GM21576 (cell line): Measurements from ENCODE around the gene NAAA.
"Not testable (repeated sequence)": the region's sequence is repeated elsewhere in the genome, so short reads cannot be mapped to it uniquely, and the experiment has no call there.

Experiments
- ATAC-seq: cut with Tn5 transposase; IDR thresholded peaks from one replicate; pipeline ENCODE4 v1.9.1; 2021; ENCODE audit warnings: mild to moderate bottlenecking, moderate library complexity; ENCODE audit not compliant: unreplicated experiment

NAAA gene

DNA sequence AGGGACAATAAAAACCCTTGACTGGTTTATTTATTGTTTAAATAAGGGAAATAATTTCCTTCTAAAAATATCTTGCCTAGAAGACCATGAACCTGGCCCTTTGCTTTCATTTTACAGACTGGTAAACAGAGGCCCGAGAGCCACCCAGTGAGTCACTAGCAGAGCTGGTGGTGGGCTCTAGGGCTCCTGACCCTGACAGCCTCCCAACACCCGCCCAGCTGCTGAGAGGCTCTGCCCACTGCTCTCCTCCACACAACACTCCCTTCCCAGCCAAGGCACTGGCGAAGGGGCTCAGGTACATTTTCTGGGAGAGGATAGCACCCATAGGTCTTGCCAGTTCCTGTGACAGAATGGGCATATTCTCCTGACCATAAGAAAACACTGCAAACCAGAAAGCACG is 20.5 kb downstream of the NAAA start:
- ATAC-seq = no peak

DNA sequence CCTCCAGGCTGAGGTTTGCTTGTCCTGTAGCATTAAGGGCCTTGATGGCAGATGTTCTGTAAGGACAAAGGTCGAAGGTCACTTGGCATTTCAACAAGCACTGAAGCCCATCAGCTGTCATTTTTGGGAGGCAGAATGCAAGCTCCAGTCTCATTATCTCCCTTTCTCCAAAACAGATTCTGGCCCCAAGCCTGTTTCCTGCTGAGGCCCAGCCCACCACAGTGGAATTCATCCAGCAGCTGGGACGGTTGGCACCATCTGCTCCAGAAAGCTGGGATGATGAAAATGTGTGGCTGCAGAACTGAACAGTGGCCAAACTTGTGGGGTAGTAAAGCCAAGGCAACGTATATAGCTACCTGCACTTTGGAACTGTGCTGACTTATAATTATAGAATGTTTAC is 20.9 kb downstream of the NAAA start:
- no peak for ATAC-seq

DNA sequence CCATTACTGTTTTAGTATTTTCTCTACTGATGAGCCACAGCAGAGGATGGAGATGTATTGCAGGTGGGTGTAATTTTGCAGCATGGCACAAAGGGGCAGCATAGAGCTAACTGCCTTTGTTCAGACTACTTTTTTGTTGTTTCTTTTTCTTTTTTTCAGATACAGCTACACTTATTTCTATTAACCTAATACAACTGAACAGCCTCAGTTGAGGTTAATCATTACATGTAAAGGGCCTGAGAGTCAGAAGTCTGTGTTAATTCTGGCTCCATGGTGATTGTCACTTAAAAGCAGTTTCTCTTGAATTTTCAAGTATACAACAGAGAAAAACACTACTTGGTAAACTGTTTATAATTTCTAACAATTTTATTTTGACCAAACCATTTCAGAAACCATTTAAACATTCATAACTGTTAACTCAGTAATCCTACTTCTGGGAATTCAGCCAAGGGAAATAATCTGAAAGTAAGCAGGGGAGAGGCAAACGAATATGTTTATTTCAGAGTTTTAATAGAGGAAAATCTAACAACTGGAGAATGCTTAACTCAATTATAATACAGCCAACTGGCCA is 24.6 kb downstream of the NAAA start:
- no peak for ATAC-seq

DNA sequence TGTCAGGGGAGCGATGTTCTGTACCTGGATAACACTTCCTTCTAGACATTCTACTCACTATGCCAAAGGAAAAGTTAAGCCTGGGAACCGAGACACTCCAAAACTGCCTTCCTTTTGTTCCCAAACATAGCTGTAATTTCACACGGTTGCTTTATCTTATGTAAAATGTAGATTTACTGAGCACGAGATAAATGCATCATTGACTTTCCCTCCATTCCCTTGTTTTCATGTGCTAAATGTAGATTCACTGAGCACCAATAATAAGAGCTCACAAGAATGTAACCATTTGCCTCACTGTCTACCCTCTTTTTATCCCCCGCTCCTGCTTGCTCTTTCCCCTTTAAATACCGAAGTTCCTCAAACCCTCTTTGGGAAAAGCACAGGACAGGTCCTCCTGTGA is 27.8 kb downstream of the NAAA start:
- no peak for ATAC-seq

DNA sequence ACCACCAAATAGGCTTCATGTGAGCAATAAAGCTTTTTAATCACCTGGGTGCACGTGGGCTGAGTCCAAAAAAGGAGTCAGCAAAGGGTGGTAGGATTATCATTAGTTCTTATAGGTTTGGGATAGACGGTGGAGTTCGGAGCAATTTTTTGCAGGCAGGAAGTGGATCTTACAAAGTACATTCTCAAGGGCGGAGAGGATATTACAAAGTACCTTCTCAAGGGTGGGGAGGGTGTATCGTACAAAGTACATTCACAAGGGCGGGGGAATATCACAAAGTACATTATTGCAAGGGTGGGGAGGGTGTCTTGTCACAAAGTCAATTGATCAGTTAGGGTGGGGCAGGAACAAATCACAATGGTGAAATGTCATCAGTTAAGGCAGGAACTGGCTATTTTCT is 30.0 kb downstream of the NAAA start:
- not testable (repeated sequence) for ATAC-seq

DNA sequence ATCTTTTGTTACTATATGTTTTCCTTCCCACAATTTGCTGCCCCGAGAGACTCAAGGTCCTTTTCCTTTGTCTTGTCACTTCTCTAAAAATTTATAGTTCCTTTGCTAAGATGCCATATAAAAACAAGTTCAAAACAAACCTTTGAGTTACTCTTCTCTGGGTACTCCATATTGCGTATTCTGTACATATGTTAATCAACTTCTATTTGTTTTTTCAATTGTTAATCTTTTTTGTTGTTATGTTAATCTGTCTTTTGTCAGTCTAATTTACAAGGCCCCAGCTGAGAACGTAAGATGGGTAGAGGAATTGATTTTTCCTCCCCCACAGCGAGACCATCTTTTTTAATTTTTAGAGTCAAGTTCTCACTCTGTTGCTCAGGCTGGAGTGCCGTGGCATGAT is 31.4 kb downstream of the NAAA start:
- no peak for ATAC-seq

DNA sequence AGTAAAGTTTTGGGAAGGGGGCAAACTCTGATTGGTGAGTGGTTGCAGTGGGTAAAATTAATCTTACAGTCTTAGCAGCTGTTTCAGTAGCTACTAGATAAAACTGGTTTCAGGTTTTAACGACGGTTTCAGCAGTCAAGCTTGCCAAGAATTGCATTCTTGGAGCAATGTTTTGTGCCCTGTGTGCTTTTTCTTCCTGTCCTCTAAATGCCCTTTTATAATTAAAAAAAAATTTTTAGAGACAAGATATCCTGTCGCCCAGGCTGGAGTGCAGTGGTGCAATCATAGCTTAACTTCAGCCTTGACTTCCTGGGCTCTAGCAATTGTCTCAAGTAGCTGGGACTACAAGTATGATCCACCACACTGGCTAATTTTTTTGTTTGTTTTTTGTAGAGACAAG is 32.3 kb downstream of the NAAA start:
- ATAC-seq = no peak

DNA sequence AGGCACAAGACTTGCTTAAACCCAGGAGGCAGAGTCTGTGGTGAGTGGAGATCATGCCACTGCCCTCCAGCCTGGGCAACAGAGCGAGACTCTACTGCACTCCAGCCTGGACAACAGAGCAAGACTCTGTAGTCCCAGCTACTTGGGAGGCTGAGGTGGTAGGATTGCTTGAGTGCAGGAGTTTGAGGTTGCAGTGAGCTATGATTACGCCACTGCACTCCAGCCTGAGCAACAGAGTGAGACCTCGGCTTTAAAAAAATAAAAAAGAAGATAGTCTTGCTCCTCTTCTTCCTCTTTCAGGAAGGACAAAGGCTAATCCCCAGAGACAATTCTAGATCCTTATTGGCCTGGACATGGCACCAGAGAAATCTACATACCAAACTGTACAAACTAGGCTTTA is 32.8 kb downstream of the NAAA start:
- no peak for ATAC-seq

DNA sequence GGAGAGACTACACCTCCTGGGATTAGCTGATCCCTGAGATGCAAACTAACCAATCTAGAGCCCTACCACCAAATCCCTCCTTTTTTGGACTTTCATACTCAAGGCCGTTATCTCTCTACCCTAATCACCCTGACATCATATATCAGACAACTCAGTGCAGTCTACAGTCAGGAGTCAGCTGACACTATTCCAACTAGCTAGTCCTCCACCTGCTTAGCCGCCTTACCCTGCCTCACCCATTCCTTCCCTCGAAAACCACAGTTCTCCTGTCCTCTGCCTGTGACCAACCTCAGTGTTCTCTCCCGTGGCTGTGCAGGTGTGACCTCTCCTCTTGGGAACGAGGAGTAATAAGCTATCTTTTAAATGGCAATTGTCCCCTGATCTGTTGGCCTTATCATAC is 36.7 kb downstream of the NAAA start:
- no peak for ATAC-seq

DNA sequence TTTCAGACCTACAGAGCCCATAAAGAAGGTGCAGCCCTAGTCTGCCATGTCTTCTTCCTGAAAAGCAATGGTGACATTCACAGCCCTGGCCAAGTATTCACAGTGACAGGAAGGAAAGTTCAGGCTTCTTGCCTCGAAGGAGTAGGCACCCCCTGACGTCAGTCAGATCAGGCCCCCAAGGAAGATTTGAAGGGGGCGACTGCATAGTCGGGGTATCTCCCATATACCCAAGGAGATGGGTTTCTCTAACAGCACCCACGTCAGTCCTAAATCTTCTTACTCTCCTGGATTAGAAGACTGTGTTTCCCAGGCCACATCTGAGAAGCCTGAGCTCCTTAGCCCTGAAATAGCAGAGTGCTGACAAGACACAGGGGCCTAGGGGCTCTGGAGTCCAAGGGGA is 38.5 kb downstream of the NAAA start, which contains the start of gene PPEF2:
Gene PPEF2 (minus strand): TSS at position 101 of the 400 bp plus-strand sequence. CDS start 6,127 bp downstream, outside the sequence.
- no peak for ATAC-seq

DNA sequence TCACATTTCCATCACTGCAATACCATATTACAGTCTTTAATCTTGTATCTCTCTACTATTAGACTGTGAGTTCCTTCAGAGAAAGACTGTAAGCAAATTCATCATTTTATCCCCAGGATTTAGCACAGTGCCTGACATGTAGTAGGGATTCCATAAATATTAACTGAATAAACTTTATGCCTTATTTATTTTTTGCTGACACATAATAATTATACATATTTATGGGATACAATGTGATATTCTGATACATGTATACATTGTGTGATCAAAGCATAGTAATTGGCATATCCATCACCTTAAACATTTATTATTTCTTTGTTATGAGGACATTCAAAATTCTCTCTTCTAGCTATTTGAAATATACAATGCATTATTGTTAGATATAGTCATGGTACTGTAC is 42.3 kb downstream of the NAAA start:
- no peak for ATAC-seq

DNA sequence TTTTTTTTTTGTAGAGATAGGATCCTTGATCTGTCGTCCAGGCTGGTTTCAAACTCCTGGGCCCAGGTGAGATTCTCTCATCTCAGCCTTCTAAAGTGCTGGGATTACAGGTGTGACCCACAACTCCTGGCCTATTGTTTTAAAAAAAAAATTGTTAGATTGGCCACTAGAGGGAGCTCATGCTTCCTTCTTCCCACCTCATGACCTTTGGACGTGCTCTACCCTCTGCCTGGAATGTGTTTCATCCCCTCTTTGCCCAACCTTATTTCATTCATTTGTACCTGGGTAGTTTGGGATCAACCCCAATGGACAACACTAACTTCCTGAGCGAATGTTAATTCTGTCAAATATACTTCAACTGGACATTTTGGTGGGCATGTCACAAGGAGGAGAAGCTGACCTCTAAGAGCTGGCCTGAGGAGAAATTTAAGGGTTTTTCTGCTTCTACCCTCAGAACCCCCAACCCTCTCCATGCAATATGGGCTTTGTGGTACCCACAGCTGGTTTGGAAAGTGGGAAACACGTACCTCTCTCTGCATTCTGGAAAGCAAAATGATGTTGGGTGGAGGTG is 45.0 kb downstream of the NAAA start:
- ATAC-seq = no peak

DNA sequence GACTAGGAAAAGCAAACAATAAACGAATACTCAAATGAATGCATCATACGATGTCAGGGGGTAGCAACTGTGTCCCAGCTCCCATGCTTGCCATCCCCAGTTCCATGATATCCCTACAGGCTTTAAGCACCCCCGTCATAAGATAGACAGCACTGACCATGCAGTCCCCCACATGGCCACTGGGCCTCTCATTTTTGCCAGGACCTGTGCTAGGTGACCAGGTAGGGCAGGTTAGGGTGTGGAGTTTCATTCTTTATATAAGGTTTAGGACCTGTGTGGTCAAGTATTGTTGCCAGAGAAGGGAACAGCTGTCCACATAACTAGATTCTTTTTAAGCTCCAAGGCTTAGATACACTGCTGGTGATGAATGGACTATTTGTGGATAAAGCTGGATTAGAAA is 48.3 kb downstream of the NAAA start:
- no peak for ATAC-seq

DNA sequence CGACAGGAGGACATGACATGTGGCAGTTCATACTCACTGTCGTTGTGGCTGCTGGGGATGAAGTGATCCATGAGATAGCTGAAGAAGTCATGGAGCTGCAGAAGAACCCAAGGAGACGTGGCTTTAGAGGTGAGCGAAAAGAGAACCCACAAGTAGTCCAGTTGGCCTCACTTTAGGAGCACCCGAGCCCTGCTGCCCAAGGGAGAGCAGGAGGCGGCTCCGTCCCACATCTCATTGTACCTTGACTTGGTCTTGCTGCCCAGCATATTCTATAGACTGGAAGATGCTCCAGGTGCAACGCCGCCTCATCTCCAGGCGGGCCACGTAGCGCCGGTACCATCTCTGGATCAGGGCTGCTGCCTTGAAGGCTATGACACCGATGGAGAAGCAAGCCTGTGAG is 49.2 kb downstream of the NAAA start:
- no peak for ATAC-seq

DNA sequence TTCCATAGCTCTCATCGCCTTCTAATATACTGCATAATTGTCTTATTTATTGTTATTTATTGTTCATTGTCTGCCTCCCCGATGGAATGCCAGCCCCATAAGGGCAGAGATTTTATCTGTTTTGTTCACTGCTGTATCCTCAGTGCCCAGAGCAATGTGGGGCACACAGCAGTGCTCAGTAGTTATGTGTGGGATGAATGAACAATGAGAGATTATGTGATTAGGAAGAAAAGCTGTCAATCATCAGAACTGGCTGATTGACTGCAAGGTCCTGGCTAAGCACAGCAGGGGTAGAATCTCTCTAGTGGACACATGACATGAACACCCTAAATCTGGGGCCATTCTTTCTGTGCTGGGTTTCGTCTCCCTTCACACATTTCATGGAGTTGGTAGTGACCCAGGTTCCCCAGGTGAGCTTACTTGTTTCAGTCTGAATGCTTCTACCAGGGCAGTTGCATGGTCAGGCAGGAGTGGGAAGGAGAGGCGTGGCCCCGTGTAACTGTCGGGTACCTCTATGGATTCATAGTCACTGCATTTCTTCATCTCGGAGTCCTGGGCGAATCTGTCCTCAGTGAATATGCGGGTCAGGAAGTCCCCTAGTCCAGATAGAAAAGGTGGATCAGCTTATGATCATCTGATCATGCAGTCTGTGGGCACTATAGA is 51.1 kb downstream of the NAAA start:
- no peak for ATAC-seq

DNA sequence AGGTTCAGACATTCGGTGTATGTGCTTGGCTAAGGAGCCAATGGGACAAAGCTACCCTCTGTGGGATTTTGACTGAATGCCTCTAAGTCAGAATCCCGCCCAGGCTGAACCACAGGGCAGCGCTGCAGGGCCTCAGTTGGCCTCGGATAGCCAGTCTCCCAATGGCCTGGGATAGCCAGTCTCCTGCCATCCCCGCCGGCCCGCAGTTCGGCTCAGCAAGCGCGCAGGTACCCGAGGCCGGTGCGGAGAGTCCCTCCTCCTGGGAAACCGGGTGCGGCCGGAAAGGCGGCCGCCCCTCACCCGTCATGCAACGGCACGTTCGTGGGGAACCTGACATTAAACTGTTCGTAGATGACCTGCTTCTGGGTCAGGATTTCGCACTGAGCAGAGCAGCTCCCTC is 54.7 kb downstream of the NAAA start:
- ATAC-seq = no peak

DNA sequence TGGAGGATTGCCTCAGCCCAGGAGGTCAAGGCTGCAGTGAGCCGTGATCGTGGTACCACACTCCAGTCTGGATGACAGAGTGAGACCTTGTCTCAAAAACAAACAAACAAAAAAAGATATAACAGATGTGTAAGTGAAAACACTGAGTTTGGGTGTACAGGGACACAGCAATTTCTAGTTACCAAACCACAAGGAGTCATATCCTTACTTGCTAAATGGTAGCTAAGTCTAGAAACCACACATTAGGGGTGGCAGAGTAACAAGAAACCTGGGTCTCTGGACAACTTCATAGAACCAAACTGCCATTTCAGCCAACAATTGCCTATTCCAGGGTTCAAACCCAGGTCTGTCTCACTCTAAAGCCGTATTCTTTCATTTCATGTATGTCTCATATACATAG is 59.3 kb downstream of the NAAA start:
- ATAC-seq = no peak

DNA sequence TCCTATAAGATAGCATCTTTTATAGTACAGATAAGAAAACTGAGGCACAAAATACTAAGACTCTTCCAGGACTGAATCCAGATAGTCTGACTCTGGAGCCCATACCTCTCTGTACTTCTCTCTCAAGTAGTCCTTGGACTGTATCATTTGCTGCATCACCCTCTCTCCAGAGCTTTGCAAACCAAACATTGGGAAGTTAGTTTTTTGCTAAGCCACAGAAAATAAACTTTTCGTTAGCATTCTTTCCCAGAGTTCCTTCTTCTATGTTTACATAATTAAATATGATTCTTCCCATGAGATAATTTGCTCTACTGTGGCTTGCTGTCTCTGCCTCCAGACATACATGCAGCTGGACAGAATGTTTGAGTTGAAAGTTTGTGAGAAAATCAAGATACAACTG is 60.5 kb downstream of the NAAA start:
- ATAC-seq = no peak

DNA sequence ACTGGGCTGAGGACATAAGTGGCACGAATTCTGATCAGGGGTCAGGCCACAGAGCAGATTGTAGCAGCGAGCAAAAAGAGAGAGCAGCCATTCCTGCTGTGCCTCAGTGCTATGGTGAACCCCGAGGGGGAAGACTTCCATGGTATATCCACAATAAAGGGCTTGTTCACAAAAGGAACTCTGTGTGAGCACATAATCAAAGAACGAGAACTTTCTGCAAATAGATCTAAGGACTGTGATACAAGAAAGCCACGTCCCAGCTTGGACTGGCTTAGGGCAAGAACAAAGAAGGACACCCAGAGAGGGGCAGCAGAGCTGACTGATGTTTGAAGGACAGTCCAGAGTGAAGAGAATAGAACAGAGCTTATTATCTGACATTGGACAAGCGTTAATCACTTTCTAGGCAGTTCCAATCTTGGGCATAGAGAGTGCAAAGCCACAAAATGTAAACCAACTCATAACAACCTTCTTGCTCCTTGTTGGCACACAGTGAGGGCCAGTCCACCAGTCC is 62.5 kb downstream of the NAAA start:
- ATAC-seq = no peak

DNA sequence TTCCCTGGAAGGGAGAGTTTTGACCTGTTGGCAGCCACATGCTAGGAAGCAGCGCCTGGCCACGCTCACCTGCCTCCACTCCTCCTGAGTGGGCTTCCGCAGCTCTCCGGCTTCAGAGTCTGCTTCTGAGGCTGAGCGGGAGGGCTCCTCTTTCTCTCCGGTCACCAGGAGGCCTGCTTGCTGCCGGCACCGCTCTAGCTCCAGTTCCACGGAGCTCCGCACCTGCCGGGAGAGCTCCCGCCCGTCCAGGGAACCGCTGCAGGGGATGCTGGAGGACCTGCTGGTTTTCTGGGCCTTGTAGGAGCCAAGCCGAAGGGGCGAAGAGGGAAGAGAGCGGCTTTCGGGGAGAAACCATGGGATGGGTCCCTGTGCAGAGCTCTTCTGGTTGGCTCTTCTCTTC is 64.6 kb downstream of the NAAA start:
- no peak for ATAC-seq

DNA sequence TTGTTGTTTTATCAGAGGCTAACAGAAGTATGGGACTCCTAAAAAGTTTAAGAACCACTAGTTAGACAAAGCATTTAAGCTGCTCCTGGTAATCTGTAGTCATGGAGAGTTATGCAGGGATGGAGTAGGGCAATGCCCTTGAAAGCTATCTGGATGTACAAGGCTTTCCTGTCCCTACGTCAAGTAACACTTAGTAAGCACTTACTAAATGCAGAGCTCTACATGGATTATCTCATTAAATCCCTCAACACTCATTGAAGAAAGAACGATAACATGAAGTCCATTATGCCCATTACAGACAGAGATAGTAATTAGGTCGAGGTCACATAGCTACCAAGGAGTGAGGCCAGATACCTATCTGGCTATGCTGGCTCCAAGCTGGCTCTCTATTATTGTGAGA is 71.7 kb downstream of the NAAA start:
- no peak for ATAC-seq

DNA sequence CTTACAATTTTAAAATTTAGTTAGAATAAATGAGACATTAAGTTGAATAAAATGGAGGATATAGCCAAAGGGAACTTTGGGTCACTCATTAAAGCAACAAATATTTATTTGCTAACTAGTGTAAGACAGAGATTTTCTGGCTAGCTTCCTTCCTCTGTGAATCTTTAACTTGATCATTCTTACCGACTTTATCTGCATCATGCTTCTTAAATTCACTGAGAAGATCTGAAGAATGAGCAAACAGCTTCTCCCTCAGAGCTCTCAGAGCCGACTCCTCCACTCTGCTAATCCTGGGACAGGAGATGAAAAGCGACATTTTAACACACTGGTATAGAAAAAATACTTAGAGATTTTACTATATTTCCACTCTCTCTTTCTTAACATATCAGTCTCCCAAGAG is 73.7 kb downstream of the NAAA start:
- no peak for ATAC-seq
